ENCODE measurements around the gene HSPA6. TPM values are rescaled to one million over a fixed set of nuclear protein-coding genes. Genes with fewer than 3 reads are reported as not detected.
"Not testable (repeated sequence)": the region's sequence is repeated elsewhere in the genome, so short reads cannot be mapped to it uniquely, and the experiment has no call there.

HSPA6 gene
- polyA plus RNA-seq, 1 donor from 2014 or later = 3.8 TPM

- not testable (repeated sequence) for H4K20me1 ChIP-seq (ENCODE audit: insufficient read depth); H3K9me3 ChIP-seq (ENCODE audit: low read length); H3K4me3 ChIP-seq (ENCODE audit: low read length); H2AFZ ChIP-seq (ENCODE audit: low read depth, low read length); H3K4me2 ChIP-seq (ENCODE audit: low read length); H3K79me2 ChIP-seq (replicated peaks; ENCODE audit: insufficient read depth, low read length); H3F3A ChIP-seq (ENCODE audit: insufficient read depth, low read length, poor library complexity, severe bottlenecking); H3K27me3 ChIP-seq (ENCODE audit: insufficient read depth, low read depth, low read length); H3K36me3 ChIP-seq (ENCODE audit: insufficient read depth, low read length); H3K9ac ChIP-seq (ENCODE audit: low read length); H3K27ac ChIP-seq (ENCODE audit: low read length); H3K9me2 ChIP-seq (ENCODE audit: insufficient read depth, low read length)
Measured at GRCh38 chr1:161512636-161513447, 11.5 kb upstream of the HSPA6 start.

GRCh38 chr1:161513448-161513780 lies 10.9 kb upstream of the HSPA6 start:
- not testable (repeated sequence) for H3K4me3 ChIP-seq (ENCODE audit: low read length); H3K27ac ChIP-seq (ENCODE audit: low read length); H2AFZ ChIP-seq (ENCODE audit: low read depth, low read length); H3F3A ChIP-seq (ENCODE audit: insufficient read depth, low read length, poor library complexity, severe bottlenecking); H3K27me3 ChIP-seq (ENCODE audit: insufficient read depth, low read depth, low read length); H4K20me1 ChIP-seq (ENCODE audit: insufficient read depth); H3K9ac ChIP-seq (ENCODE audit: low read length); H3K79me2 ChIP-seq (replicated peaks; ENCODE audit: insufficient read depth, low read length); H3K36me3 ChIP-seq (ENCODE audit: insufficient read depth, low read length); H3K4me2 ChIP-seq (ENCODE audit: low read length); H3K9me2 ChIP-seq (ENCODE audit: insufficient read depth, low read length); H3K9me3 ChIP-seq (ENCODE audit: low read length)

DNA sequence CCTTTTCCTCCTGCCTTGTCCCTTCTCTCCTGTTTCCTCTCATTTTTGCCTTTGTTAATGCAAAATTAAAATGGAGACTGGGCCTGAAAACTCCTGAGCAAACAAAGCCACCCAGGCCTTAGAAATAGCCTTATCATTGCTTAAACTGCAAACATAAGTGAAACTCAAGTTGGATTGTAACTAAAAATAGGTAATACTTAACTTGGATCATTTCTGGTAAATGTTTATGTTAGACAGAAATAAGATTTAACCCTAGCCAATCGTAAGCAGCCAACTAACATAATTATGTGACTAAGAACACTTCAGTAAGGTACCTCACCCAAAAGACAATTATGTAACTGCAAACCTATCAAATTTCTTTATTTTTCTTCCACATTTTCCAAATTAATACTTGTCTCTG lies 10.4 kb upstream of the HSPA6 start:
- not testable (repeated sequence) for H3K9me3 ChIP-seq (ENCODE audit: low read length); H3K79me2 ChIP-seq (replicated peaks; ENCODE audit: insufficient read depth, low read length); H3K27ac ChIP-seq (ENCODE audit: low read length); H3K9ac ChIP-seq (ENCODE audit: low read length); H4K20me1 ChIP-seq (ENCODE audit: insufficient read depth); H3K36me3 ChIP-seq (ENCODE audit: insufficient read depth, low read length); H2AFZ ChIP-seq (ENCODE audit: low read depth, low read length); H3K4me2 ChIP-seq (ENCODE audit: low read length); H3K9me2 ChIP-seq (ENCODE audit: insufficient read depth, low read length); H3F3A ChIP-seq (ENCODE audit: insufficient read depth, low read length, poor library complexity, severe bottlenecking); H3K27me3 ChIP-seq (ENCODE audit: insufficient read depth, low read depth, low read length); H3K4me3 ChIP-seq (ENCODE audit: low read length)

DNA sequence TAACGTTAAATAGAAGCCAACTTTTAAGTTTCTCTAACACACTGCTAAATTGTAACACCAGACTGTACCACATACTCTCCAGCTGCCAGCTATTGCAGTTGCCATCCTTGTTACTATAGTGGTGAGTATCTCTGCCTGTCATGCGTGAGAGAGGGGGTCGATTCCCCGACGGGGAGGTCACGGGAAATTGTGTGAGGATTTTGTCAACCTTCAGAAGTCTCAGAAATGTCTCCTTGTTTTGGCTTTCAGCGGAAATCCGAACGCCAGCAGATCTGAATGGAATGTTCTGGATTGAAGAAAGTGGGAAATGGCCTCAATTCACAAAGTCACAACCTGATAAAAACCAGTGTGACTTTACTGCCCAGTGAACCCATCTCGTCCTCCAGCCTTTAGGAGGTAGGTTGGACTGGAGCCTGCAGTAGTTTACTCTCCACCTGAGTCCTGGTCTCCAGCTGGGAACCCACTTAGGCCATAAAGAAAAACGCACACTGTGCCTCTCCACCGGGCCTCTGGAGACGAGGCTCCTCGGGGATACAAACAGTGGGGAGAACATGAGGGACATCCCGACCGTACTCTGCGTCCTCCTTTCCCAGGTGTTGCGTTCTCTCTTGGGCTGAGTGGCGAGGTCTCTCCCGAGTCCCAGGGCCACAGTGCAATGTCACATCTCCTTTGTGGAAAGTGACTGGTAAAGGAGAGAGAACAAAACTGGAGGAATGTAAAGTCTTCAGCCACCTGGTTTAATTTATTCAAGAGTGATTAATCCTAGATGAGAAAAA lies 1.1 kb upstream of the HSPA6 start:
- not testable (repeated sequence) for H3K27me3 ChIP-seq (ENCODE audit: insufficient read depth, low read depth, low read length); H3K27ac ChIP-seq (ENCODE audit: low read length)

GRCh38 chr1:161524742-161525291 lies 477 bp downstream of the HSPA6 start:
- peak overlapping the region; percentile 31 for H3K9ac ChIP-seq (ENCODE audit: low read length)
- not testable (repeated sequence) for H4K20me1 ChIP-seq (ENCODE audit: insufficient read depth); H2AFZ ChIP-seq (ENCODE audit: low read depth, low read length); H3K9me2 ChIP-seq (ENCODE audit: insufficient read depth, low read length); H3K36me3 ChIP-seq (ENCODE audit: insufficient read depth, low read length); H3F3A ChIP-seq (ENCODE audit: insufficient read depth, low read length, poor library complexity, severe bottlenecking); H3K9me3 ChIP-seq (ENCODE audit: low read length); H3K4me2 ChIP-seq (ENCODE audit: low read length); H3K27me3 ChIP-seq (ENCODE audit: insufficient read depth, low read depth, low read length); H3K27ac ChIP-seq (ENCODE audit: low read length); H3K79me2 ChIP-seq (replicated peaks; ENCODE audit: insufficient read depth, low read length)
- H3K4me3 ChIP-seq (ENCODE audit: low read length) = peak overlapping the region; percentile 81

More for the DNA sequence above, 1.1 kb upstream of the HSPA6 start:
- peak overlapping the region; percentile 81 for H3K4me3 ChIP-seq (ENCODE audit: low read length)
- not testable (repeated sequence) for H2AFZ ChIP-seq (ENCODE audit: low read depth, low read length); H3K79me2 ChIP-seq (replicated peaks; ENCODE audit: insufficient read depth, low read length); H4K20me1 ChIP-seq (ENCODE audit: insufficient read depth); H3K9ac ChIP-seq (ENCODE audit: low read length); H3F3A ChIP-seq (ENCODE audit: insufficient read depth, low read length, poor library complexity, severe bottlenecking); H3K9me3 ChIP-seq (ENCODE audit: low read length); H3K4me2 ChIP-seq (ENCODE audit: low read length); H3K9me2 ChIP-seq (ENCODE audit: insufficient read depth, low read length); H3K36me3 ChIP-seq (ENCODE audit: insufficient read depth, low read length)

DNA sequence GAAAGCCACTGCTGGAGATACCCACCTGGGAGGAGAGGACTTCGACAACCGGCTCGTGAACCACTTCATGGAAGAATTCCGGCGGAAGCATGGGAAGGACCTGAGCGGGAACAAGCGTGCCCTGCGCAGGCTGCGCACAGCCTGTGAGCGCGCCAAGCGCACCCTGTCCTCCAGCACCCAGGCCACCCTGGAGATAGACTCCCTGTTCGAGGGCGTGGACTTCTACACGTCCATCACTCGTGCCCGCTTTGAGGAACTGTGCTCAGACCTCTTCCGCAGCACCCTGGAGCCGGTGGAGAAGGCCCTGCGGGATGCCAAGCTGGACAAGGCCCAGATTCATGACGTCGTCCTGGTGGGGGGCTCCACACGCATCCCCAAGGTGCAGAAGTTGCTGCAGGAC lies 981 bp downstream of the HSPA6 start:
- H3K27me3 ChIP-seq (ENCODE audit: insufficient read depth, low read depth, low read length); H3K36me3 ChIP-seq (ENCODE audit: insufficient read depth, low read length); H3K9ac ChIP-seq (ENCODE audit: low read length); H3K27ac ChIP-seq (ENCODE audit: low read length); H3K79me2 ChIP-seq (replicated peaks; ENCODE audit: insufficient read depth, low read length); H4K20me1 ChIP-seq (ENCODE audit: insufficient read depth); H3K9me2 ChIP-seq (ENCODE audit: insufficient read depth, low read length); H3F3A ChIP-seq (ENCODE audit: insufficient read depth, low read length, poor library complexity, severe bottlenecking); H3K9me3 ChIP-seq (ENCODE audit: low read length); H3K4me2 ChIP-seq (ENCODE audit: low read length); H2AFZ ChIP-seq (ENCODE audit: low read depth, low read length): not testable (repeated sequence)
- peak overlapping the region; percentile 81 for H3K4me3 ChIP-seq (ENCODE audit: low read length)

DNA sequence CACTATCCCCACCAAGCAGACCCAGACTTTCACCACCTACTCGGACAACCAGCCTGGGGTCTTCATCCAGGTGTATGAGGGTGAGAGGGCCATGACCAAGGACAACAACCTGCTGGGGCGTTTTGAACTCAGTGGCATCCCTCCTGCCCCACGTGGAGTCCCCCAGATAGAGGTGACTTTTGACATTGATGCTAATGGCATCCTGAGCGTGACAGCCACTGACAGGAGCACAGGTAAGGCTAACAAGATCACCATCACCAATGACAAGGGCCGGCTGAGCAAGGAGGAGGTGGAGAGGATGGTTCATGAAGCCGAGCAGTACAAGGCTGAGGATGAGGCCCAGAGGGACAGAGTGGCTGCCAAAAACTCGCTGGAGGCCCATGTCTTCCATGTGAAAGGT lies 1.6 kb downstream of the HSPA6 start:
- not testable (repeated sequence) for H3K27ac ChIP-seq (ENCODE audit: low read length); H3K9me3 ChIP-seq (ENCODE audit: low read length); H4K20me1 ChIP-seq (ENCODE audit: insufficient read depth); H2AFZ ChIP-seq (ENCODE audit: low read depth, low read length); H3K9me2 ChIP-seq (ENCODE audit: insufficient read depth, low read length); H3K9ac ChIP-seq (ENCODE audit: low read length); H3K4me2 ChIP-seq (ENCODE audit: low read length); H3K4me3 ChIP-seq (ENCODE audit: low read length); H3F3A ChIP-seq (ENCODE audit: insufficient read depth, low read length, poor library complexity, severe bottlenecking); H3K79me2 ChIP-seq (replicated peaks; ENCODE audit: insufficient read depth, low read length); H3K27me3 ChIP-seq (ENCODE audit: insufficient read depth, low read depth, low read length); H3K36me3 ChIP-seq (ENCODE audit: insufficient read depth, low read length)

DNA sequence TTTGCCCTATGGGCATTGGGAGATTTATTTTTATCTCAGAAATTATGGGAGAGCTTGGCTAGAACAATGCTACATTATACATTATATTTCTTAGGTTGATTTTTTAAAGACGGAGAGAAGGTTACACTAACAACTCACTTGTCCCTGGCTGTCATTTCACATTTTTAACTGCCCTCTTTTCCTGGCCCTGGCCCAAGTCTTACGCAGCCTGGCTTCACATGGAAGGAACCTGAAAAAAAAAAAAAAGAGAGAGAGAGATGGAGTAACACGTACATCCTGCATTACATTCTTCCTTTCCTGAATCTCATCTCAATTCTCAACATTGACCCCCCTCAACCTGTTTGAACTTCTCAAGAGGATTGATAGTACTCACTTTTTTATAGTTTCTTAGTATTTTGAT lies 4.2 kb downstream of the HSPA6 start:
- not testable (repeated sequence) for H3K9me2 ChIP-seq (ENCODE audit: insufficient read depth, low read length); H3K9ac ChIP-seq (ENCODE audit: low read length); H4K20me1 ChIP-seq (ENCODE audit: insufficient read depth); H2AFZ ChIP-seq (ENCODE audit: low read depth, low read length); H3K9me3 ChIP-seq (ENCODE audit: low read length); H3F3A ChIP-seq (ENCODE audit: insufficient read depth, low read length, poor library complexity, severe bottlenecking); H3K27ac ChIP-seq (ENCODE audit: low read length); H3K4me2 ChIP-seq (ENCODE audit: low read length); H3K79me2 ChIP-seq (replicated peaks; ENCODE audit: insufficient read depth, low read length); H3K36me3 ChIP-seq (ENCODE audit: insufficient read depth, low read length); H3K4me3 ChIP-seq (ENCODE audit: low read length)
- peaks cover 14% of the 10 kb centered on the region for H3K27me3 ChIP-seq (ENCODE audit: insufficient read depth, low read depth, low read length)

Measured in neural cell (in vitro differentiated cells).